ENCODE measurements around the gene NPTN. TPM values are rescaled to one million over a fixed set of nuclear protein-coding genes. Genes with fewer than 3 reads are reported as not detected.

Gene NPTN
- total and polyA plus RNA-seq, 2 experiments from 2014 or later: 56.3 to 113 TPM

- Mint-ChIP-seq H3K4me1 (peaks cover 12% of the 10 kb centered on the region), H3K36me3 (ENCODE audit: low read depth) (no peaks in the 10 kb centered on the region), H3K27ac (no peak overlapping the region), H3K27me3 (ENCODE audit: insufficient read depth, low read depth, poor library complexity) (peaks cover 1% of the 10 kb centered on the region), H3K9me3 (no peaks in the 10 kb centered on the region), H3K4me3 (no peak overlapping the region)
- ATAC-seq (no peak), DNase-seq (ENCODE audit: low spot score) (no peak)
- Histone ChIP-seq H2AFZ (no peak overlapping the region), H3K4me1 (ENCODE audit: insufficient read depth) (peaks cover 9% of the 10 kb centered on the region; the same call in 1 of the 2 replicates), H3F3A (replicated peaks; ENCODE audit: low read depth) (no peaks in the 10 kb centered on the region), H4K20me1 (replicated peaks; ENCODE audit: insufficient read depth) (no peaks in the 10 kb centered on the region), H3K36me3 (ENCODE audit: insufficient read depth) (no peaks in the 10 kb centered on the region), H3K4me3 (no peak overlapping the region), H3K4me2 (no peak overlapping the region), H3K27ac (ENCODE audit: low read depth) (no peak overlapping the region), H3K9me2 (ENCODE audit: insufficient read depth) (no peaks in the 10 kb centered on the region), H3K79me2 (replicated peaks; ENCODE audit: insufficient read depth) (no peaks in the 10 kb centered on the region), H3K27me3 (ENCODE audit: insufficient read depth) (no peaks in the 10 kb centered on the region)
- TF ChIP-seq ZNF462 (CRISPR knock-in tag; IDR thresholded peaks at IDR 0.05): no peak
- TF ChIP-seq EZH2phosphoT487 (IDR thresholded peaks at IDR 0.05; ENCODE audit: unreplicated experiment): no peak
- no peak for TF ChIP-seq CTCF (conservative IDR thresholded peaks at IDR 0.05; ENCODE audit: low read depth in 2 of 2)
Observed at GRCh38 chr15:73530649-73531048, 102.5 kb downstream of the NPTN start.

GRCh38 chr15:73527598-73527997, 105.6 kb downstream of the NPTN start:
- peaks cover 12% of the 10 kb centered on the region for H3K4me1 Mint-ChIP-seq
- no peaks in the 10 kb centered on the region for H3K79me2 ChIP-seq (replicated peaks; ENCODE audit: insufficient read depth)
- no peaks in the 10 kb centered on the region for H4K20me1 ChIP-seq (replicated peaks; ENCODE audit: insufficient read depth)
- peak overlapping the region; percentile 45; the same call in 1 of the 2 replicates for H2AFZ ChIP-seq
- H3K9me3 Mint-ChIP-seq: no peaks in the 10 kb centered on the region
- DNase-seq (ENCODE audit: low spot score) (no peak), ATAC-seq (no peak)
- peaks cover 9% of the 10 kb centered on the region; the same call in 1 of the 2 replicates for H3K4me1 ChIP-seq (ENCODE audit: insufficient read depth)
- no peak overlapping the region for H3K27ac ChIP-seq (ENCODE audit: low read depth)
- H3K36me3 Mint-ChIP-seq (ENCODE audit: low read depth): no peaks in the 10 kb centered on the region
- no peak overlapping the region for H3K4me3 Mint-ChIP-seq
- H3K4me2 ChIP-seq: no peak overlapping the region
- peaks cover 1% of the 10 kb centered on the region for H3K27me3 Mint-ChIP-seq (ENCODE audit: insufficient read depth, low read depth, poor library complexity)
- H3K36me3 ChIP-seq (ENCODE audit: insufficient read depth): no peaks in the 10 kb centered on the region
- no peak overlapping the region for H3K27ac Mint-ChIP-seq
- no peaks in the 10 kb centered on the region for H3F3A ChIP-seq (replicated peaks; ENCODE audit: low read depth)
- no peaks in the 10 kb centered on the region for H3K27me3 ChIP-seq (ENCODE audit: insufficient read depth)
- no peaks in the 10 kb centered on the region for H3K9me2 ChIP-seq (ENCODE audit: insufficient read depth)
- no peak overlapping the region for H3K4me3 ChIP-seq
- TF ChIP-seq POLR2AphosphoS5 (IDR thresholded peaks at IDR 0.05; ENCODE audit: low read depth): no peak
- TF ChIP-seq ZNF462 (CRISPR knock-in tag; IDR thresholded peaks at IDR 0.05): no peak

All from GM23338 (cell line).